GM06990 (cell line): Measurements from ENCODE around the gene PAX1.

ENCODE experiments used
- DNase-seq: peaks from one replicate; pipeline ENCODE4 v3.0.0-alpha.2; 2011; ENCODE audit not compliant: insufficient read length; ENCODE audit errors: extremely low read depth
- H3K27me3 ChIP-seq: replicated peaks from 2 replicates; pipeline ENCODE4 v1.6.0; 2011; ENCODE audit warnings: low read length; ENCODE audit not compliant: control insufficient read depth, insufficient read depth
- H3K36me3 ChIP-seq: 2 replicates; pipeline ENCODE4 v1.5.1; 2011; ENCODE audit warnings: low read length; ENCODE audit not compliant: control insufficient read depth, insufficient read depth
- H3K4me3 ChIP-seq: replicated peaks from 2 replicates; pipeline ENCODE4 v1.5.1; 2011; ENCODE audit warnings: low read depth, mild to moderate bottlenecking, control low read depth, low read length
- CTCF ChIP-seq: IDR thresholded peaks from 2 replicates; pipeline ENCODE4 v1.5.1; 2011; ENCODE audit warnings: low read length, control low read depth, mild to moderate bottlenecking, inconsistent platforms; ENCODE audit not compliant: insufficient read depth, poor library complexity, severe bottlenecking

The PAX1 gene

GRCh38 chr20:21670126-21670525 lies 35.3 kb upstream of the PAX1 start:
- Histone ChIP-seq H3K27me3 (no peaks in the 10 kb centered on the region), H3K4me3 (no peak overlapping the region), H3K36me3 (no peaks in the 10 kb centered on the region)
- DNase-seq, result no peak
- no peak for TF ChIP-seq CTCF

GRCh38 chr20:21670981-21671380 lies 34.5 kb upstream of the PAX1 start:
- no peak for DNase-seq
- Histone ChIP-seq H3K4me3 (no peak overlapping the region), H3K27me3 (no peaks in the 10 kb centered on the region), H3K36me3 (no peaks in the 10 kb centered on the region)
- no peak for TF ChIP-seq CTCF

- no peaks in the 10 kb centered on the region for H3K36me3 ChIP-seq
- DNase-seq, result no peak
- TF ChIP-seq CTCF, result no peak
- H3K27me3 ChIP-seq, result no peaks in the 10 kb centered on the region
- H3K4me3 ChIP-seq, result no peak overlapping the region
Observed at GRCh38 chr20:21677261-21677660, 28.2 kb upstream of the PAX1 start.

DNA sequence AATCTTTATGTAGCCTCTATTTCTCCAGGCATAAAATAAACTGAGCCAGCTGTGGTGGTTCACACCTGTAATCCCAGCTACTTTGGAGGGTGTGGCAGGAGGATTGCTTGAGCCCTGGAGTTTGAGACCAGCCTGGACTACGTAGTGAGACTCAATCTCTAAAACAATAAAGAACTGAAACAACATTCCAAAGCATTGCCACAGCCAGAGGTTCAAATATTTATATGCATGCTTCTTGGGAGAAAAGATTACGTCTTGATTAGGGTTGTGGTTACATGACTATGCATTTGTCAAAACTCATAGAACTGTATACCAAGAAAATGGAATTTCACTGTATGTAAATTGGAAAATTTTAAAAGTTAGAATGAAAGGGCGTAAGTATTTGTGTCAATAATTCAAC lies 27.7 kb upstream of the PAX1 start:
- Histone ChIP-seq H3K27me3 (no peaks in the 10 kb centered on the region), H3K36me3 (no peaks in the 10 kb centered on the region), H3K4me3 (no peak overlapping the region)
- no peak for TF ChIP-seq CTCF
- DNase-seq, result no peak

DNA sequence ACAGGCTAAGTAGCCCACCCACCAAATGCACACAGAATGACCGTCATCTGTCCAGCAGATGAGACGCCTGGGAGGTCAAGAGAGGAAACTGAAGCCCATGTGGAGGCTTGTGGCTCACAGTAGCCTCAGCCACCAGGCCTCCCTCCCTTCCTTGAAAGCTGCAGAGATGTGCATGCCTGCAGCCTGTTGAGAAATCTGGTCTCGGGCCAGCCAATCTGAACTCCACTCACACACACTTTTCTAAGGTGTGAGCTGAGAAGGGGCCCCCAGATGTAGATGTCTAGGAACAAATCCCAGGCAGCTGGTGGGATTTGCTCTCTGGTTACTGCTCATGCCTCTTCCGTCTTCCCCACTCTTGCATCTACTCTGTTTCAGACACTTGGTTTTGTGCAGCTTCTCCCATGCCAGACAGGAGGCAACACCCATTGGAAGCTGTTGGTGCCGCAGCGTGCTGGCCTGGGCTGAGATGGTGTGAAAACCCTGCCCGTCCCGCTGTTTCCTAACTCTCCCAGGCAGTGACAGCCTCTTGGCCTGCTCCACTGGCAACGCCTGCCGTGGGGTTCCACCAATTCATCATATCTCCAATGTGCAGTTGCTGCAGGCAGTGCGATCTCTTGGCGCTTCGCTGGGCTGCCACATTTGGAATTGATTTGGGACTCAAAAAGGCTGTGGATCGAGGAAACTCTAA lies 24.1 kb upstream of the PAX1 start:
- TF ChIP-seq CTCF, result no peak
- no peak overlapping the region for H3K4me3 ChIP-seq
- H3K36me3 ChIP-seq, result no peaks in the 10 kb centered on the region
- H3K27me3 ChIP-seq, result no peaks in the 10 kb centered on the region
- no peak for DNase-seq

DNA sequence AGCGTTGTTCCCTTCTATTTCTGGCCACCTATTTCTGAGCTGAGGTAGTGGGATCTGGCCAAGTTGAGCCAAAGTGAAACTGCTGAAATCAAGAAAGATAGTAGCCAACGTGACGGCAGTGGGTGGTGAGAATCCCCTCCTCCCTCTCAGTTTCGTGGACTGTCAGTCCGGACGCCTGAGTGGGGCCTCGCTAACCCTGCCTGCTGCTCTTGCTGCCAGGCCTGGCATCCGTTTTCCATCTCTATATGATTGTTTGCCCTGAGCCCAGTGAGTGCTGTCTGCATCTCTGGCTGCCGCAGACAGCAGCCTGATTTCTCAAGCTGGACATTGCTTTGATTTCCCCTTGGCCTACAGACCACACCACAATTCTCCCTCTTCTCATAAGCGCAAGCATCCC lies 23.5 kb upstream of the PAX1 start:
- Histone ChIP-seq H3K36me3 (no peaks in the 10 kb centered on the region), H3K4me3 (no peak overlapping the region), H3K27me3 (no peaks in the 10 kb centered on the region)
- TF ChIP-seq CTCF, result no peak
- DNase-seq, result no peak
